NCI-H187 (cell line): Measurements from ENCODE around the gene APBB2.

Source experiments
- DNase-seq, 2 experiments: peaks; one replicate each; lab custom pipeline; 2025; lab: John Stamatoyannopoulos, UW

Gene APBB2

GRCh38 chr4:40976343-40976742 is 238.0 kb downstream of the APBB2 start:
- peak; percentile 7 to 14 for DNase-seq

- DNase-seq, result no peak
Observed at GRCh38 chr4:40972722-40973121, 241.6 kb downstream of the APBB2 start.

GRCh38 chr4:40971338-40971737 is 243.0 kb downstream of the APBB2 start:
- no peak for DNase-seq

GRCh38 chr4:40969501-40969900 is 244.8 kb downstream of the APBB2 start:
- DNase-seq, result no peak

GRCh38 chr4:40967550-40967949 is 246.8 kb downstream of the APBB2 start:
- no peak for DNase-seq

- no peak for DNase-seq
Observed at GRCh38 chr4:40966091-40966490, 248.3 kb downstream of the APBB2 start.

- DNase-seq, result no peak
Observed at GRCh38 chr4:40963897-40964478, 250.4 kb downstream of the APBB2 start.

GRCh38 chr4:40962551-40963180 is 251.7 kb downstream of the APBB2 start:
- no peak for DNase-seq

- DNase-seq, result no peak
Observed at GRCh38 chr4:40960941-40961340, 253.4 kb downstream of the APBB2 start.

GRCh38 chr4:40957281-40957680 is 257.1 kb downstream of the APBB2 start:
- DNase-seq, result no peak

- no peak for DNase-seq
Observed at GRCh38 chr4:40956721-40957255, 257.6 kb downstream of the APBB2 start.

GRCh38 chr4:40954088-40954668 is 260.2 kb downstream of the APBB2 start:
- DNase-seq, result no peak

- no peak for DNase-seq
Observed at GRCh38 chr4:40953283-40954087, 260.9 kb downstream of the APBB2 start.

- DNase-seq, result no peak
Observed at GRCh38 chr4:40952672-40953071, 261.7 kb downstream of the APBB2 start.

GRCh38 chr4:40952217-40952616 is 262.1 kb downstream of the APBB2 start:
- no peak for DNase-seq

GRCh38 chr4:40951026-40951425 is 263.3 kb downstream of the APBB2 start:
- DNase-seq, result no peak

- no peak for DNase-seq
Observed at GRCh38 chr4:40949358-40950100, 264.8 kb downstream of the APBB2 start.

- DNase-seq, result no peak
Observed at GRCh38 chr4:40948014-40948413, 266.3 kb downstream of the APBB2 start.

- DNase-seq, result no peak
Observed at GRCh38 chr4:40946652-40947051, 267.7 kb downstream of the APBB2 start.

- DNase-seq, result no peak
Observed at GRCh38 chr4:40940756-40941155, 273.6 kb downstream of the APBB2 start.

- no peak for DNase-seq
Observed at GRCh38 chr4:40940317-40940741, 274.0 kb downstream of the APBB2 start.

GRCh38 chr4:40939856-40940255 is 274.5 kb downstream of the APBB2 start:
- DNase-seq, result no peak
